H9 (cell line): ENCODE measurements around the gene TPM3. TPM values are rescaled to one million over a fixed set of nuclear protein-coding genes. Genes with fewer than 3 reads are reported as not detected.

Experiments
- DNase-seq: peaks from one replicate; pipeline ENCODE4 v3.0.0-alpha.2; 2017
- H2AFZ ChIP-seq: one replicate; pipeline ENCODE4 v1.6.1; 2013; ENCODE audit warnings: mild to moderate bottlenecking, low read length, control low read depth, moderate library complexity
- H2AK5ac ChIP-seq: 2 replicates; pipeline ENCODE4 v1.6.1; 2013; ENCODE audit warnings: low read length, control low read depth, mixed read lengths; ENCODE audit not compliant: insufficient read length
- H2BK120ac ChIP-seq: one replicate; pipeline ENCODE4 v1.6.1; 2013; ENCODE audit warnings: low read depth, mild to moderate bottlenecking, low read length, control low read depth, inconsistent platforms; ENCODE audit not compliant: poor library complexity, severe bottlenecking
- H2BK12ac ChIP-seq: 2 replicates; pipeline ENCODE4 v1.6.1; 2013; ENCODE audit warnings: low read length, control low read depth, mixed read lengths, low read depth; ENCODE audit not compliant: insufficient read length
- H2BK15ac ChIP-seq: 2 replicates; pipeline ENCODE4 v1.6.1; 2013; ENCODE audit warnings: low read depth, low read length, control low read depth
- H2BK20ac ChIP-seq: one replicate; pipeline ENCODE4 v1.6.1; 2013; ENCODE audit warnings: low read depth, mild to moderate bottlenecking, low read length, control low read depth, inconsistent platforms; ENCODE audit not compliant: poor library complexity, severe bottlenecking
- H2BK5ac ChIP-seq: 2 replicates; pipeline ENCODE4 v1.6.1; 2013; ENCODE audit warnings: low read length, control low read depth, mixed read lengths; ENCODE audit not compliant: insufficient read length
- H3K14ac ChIP-seq: 2 replicates; pipeline ENCODE4 v1.6.1; 2013; ENCODE audit warnings: low read length, control low read depth; ENCODE audit not compliant: insufficient read depth
- H3K18ac ChIP-seq: 2 replicates; pipeline ENCODE4 v1.6.1; 2013; ENCODE audit warnings: low read depth, mild to moderate bottlenecking, mixed read lengths, low read length, control low read depth; ENCODE audit not compliant: insufficient read length
- H3K23ac ChIP-seq: 2 replicates; pipeline ENCODE4 v1.6.1; 2013; ENCODE audit warnings: low read length, control low read depth, mixed read lengths, low read depth; ENCODE audit not compliant: insufficient read length
- H3K23me2 ChIP-seq: 2 replicates; pipeline ENCODE4 v1.6.1; 2013; ENCODE audit warnings: low read depth, mild to moderate bottlenecking, mixed read lengths, low read length, control low read depth; ENCODE audit not compliant: insufficient read length, poor library complexity, severe bottlenecking
- H3K27ac ChIP-seq: 2 replicates; pipeline ENCODE4 v1.5.1; 2013; ENCODE audit warnings: low read length, control low read depth, mixed read lengths, low read depth; ENCODE audit not compliant: insufficient read length
- H3K27me3 ChIP-seq: 2 replicates; pipeline ENCODE4 v1.6.1; 2013; ENCODE audit warnings: low read length, control low read depth, inconsistent platforms; ENCODE audit not compliant: insufficient read depth
- H3K4ac ChIP-seq: 2 replicates; pipeline ENCODE4 v1.6.1; 2013; ENCODE audit warnings: low read depth, mild to moderate bottlenecking, control low read depth, inconsistent platforms, low read length, moderate library complexity
- H3K4me1 ChIP-seq: 2 replicates; pipeline ENCODE4 v1.6.1; 2013; ENCODE audit warnings: low read length, control low read depth, inconsistent platforms; ENCODE audit not compliant: insufficient read depth
- H3K4me2 ChIP-seq: 2 replicates; pipeline ENCODE4 v1.6.1; 2013; ENCODE audit warnings: low read length, control low read depth, mixed read lengths; ENCODE audit not compliant: insufficient read length, insufficient read depth
- H3K56ac ChIP-seq: 2 replicates; pipeline ENCODE4 v1.6.1; 2013; ENCODE audit warnings: low read depth, mild to moderate bottlenecking, mixed read lengths, low read length, control low read depth; ENCODE audit not compliant: insufficient read length
- H3K79me1 ChIP-seq: 2 replicates; pipeline ENCODE4 v1.6.1; 2013; ENCODE audit warnings: low read depth, mild to moderate bottlenecking, moderate library complexity, low read length, control low read depth, inconsistent platforms; ENCODE audit not compliant: insufficient read depth, poor library complexity, severe bottlenecking
- H3K79me2 ChIP-seq: 2 replicates; pipeline ENCODE4 v1.6.1; 2013; ENCODE audit warnings: low read length, control low read depth, inconsistent platforms; ENCODE audit not compliant: insufficient read depth
- H3K9ac ChIP-seq: 2 replicates; pipeline ENCODE4 v1.6.1; 2013; ENCODE audit warnings: low read length, control low read depth, mixed read lengths; ENCODE audit not compliant: insufficient read length; ENCODE audit errors: extremely low read depth
- H3K9me3 ChIP-seq: one replicate; pipeline ENCODE4 v1.6.1; 2013; ENCODE audit warnings: low read depth, low read length, inconsistent platforms; ENCODE audit not compliant: control insufficient read depth
- H3T11ph ChIP-seq: one replicate; pipeline ENCODE4 v1.6.1; 2013; ENCODE audit warnings: mild to moderate bottlenecking, low read length, control low read depth, inconsistent platforms
- H4K20me1 ChIP-seq: one replicate; pipeline ENCODE4 v1.6.1; 2013; ENCODE audit not compliant: control insufficient read depth, insufficient read length, insufficient read depth
- H4K5ac ChIP-seq: 2 replicates; pipeline ENCODE4 v1.6.1; 2013; ENCODE audit warnings: low read depth, mild to moderate bottlenecking, mixed read lengths, low read length, control low read depth; ENCODE audit not compliant: insufficient read length
- H4K8ac ChIP-seq: replicated peaks from 2 replicates; pipeline ENCODE4 v1.6.1; 2013; ENCODE audit warnings: low read length, control low read depth, mixed read lengths, low read depth; ENCODE audit not compliant: insufficient read length
- H4K91ac ChIP-seq: 2 replicates; pipeline ENCODE4 v1.6.1; 2013; ENCODE audit warnings: low read depth, mild to moderate bottlenecking, moderate library complexity, mixed read lengths, low read length, control low read depth; ENCODE audit not compliant: insufficient read length
- H3K27ac Mint-ChIP-seq, 3 experiments: 2 replicates in 2 of 3; 3 replicates in 1 of 3; pipeline ENCODE4 v1.8.0; 2020 to 2021; ENCODE audit warnings: mixed read lengths in 3 of 3, mild to moderate bottlenecking in 1 of 3, moderate library complexity in 1 of 3
- H3K27me3 Mint-ChIP-seq: 2 replicates; pipeline ENCODE4 v1.8.0; 2021; ENCODE audit warnings: low read depth, mild to moderate bottlenecking, moderate library complexity, mixed read lengths
- H3K36me3 Mint-ChIP-seq, 3 experiments: 2 replicates in 2 of 3; 3 replicates in 1 of 3; pipeline ENCODE4 v1.8.0; 2020 to 2021; ENCODE audit warnings: low read depth in 3 of 3, mixed read lengths in 3 of 3; ENCODE audit not compliant: insufficient read depth in 1 of 3
- H3K4me1 Mint-ChIP-seq, 2 experiments: 2 replicates each; pipeline ENCODE4 v1.8.0; 2020; ENCODE audit warnings: mixed read lengths in 2 of 2
- H3K4me3 Mint-ChIP-seq, 2 experiments: 2 replicates in 1 of 2; 3 replicates in 1 of 2; pipeline ENCODE4 v1.8.0; 2020 to 2021; ENCODE audit warnings: mild to moderate bottlenecking in 2 of 2, mixed read lengths in 2 of 2, moderate library complexity in 1 of 2
- H3K9me3 Mint-ChIP-seq, 2 experiments: 2 replicates in 1 of 2; 3 replicates in 1 of 2; pipeline ENCODE4 v1.8.0; 2020; ENCODE audit warnings: mild to moderate bottlenecking in 2 of 2, mixed read lengths in 2 of 2, moderate library complexity in 1 of 2
- WGBS: extraction: QIAGEN DNeasy Blood & Tissue Kit; methylation state at CpG from one replicate; pipeline ENCODE4 v1.1.7; 2013; ENCODE audit warnings: missing lambda C conversion rate, low lambda C conversion rate, mixed read lengths; ENCODE audit not compliant: insufficient read length; ENCODE audit errors: extremely low coverage; 5-methylcytosine and 5-hydroxymethylcytosine counted together
- total RNA-seq: library from RNA; stranded (reverse); gene quantifications from 2 replicates; pipeline ENCODE4 v1.2.1, GENCODE V29; 2021
- TF ChIP-seq, protein P1 (sequence below): fragments of 200-600 bp; sonication (generic); conservative IDR thresholded peaks from 3 replicates; pipeline ENCODE4 v1.8.0; 2021; ENCODE audit warnings: antibody characterized with exemption, mild to moderate bottlenecking

TPM3 gene
- total RNA-seq, 1 experiment from 2014 or later, result 508 TPM

DNA sequence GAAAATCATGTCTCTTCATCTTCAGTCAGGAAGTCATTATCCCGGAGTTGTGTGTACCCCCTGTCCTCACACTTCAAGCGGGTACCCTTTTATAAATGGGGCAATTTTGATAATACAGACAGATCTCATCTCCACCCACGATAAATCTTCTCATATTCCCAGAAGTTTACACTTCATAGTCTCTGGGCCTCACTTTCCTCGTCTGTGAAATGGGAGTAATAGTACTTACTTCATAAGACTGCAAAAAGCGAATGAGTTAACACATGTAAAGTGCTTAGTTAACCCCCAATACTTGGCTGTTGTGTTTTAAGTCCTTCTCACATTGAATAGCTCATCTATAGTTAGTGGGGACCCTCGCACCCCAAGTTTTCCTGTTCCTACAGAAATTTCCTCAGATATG lies 37.8 kb downstream of the TPM3 start:
- H3K4me1 ChIP-seq, result no peaks in the 10 kb centered on the region
- no peak overlapping the region for H3K9ac ChIP-seq
- H2BK5ac ChIP-seq, result no peak overlapping the region
- no peak overlapping the region for H2BK120ac ChIP-seq
- H3K9me3 Mint-ChIP-seq, result no peaks in the 10 kb centered on the region
- H3K4me2 ChIP-seq, result no peak overlapping the region
- no peaks in the 10 kb centered on the region for H3K79me1 ChIP-seq
- WGBS, result no CpG with 5 or more reads among the region's 6 CpGs
- H2BK12ac ChIP-seq, result no peak overlapping the region
- no peaks in the 10 kb centered on the region for H3K79me2 ChIP-seq
- H2BK20ac ChIP-seq, result no peak overlapping the region
- no peak overlapping the region for H2BK15ac ChIP-seq
- no peak for DNase-seq
- TF ChIP-seq, protein P1, sequence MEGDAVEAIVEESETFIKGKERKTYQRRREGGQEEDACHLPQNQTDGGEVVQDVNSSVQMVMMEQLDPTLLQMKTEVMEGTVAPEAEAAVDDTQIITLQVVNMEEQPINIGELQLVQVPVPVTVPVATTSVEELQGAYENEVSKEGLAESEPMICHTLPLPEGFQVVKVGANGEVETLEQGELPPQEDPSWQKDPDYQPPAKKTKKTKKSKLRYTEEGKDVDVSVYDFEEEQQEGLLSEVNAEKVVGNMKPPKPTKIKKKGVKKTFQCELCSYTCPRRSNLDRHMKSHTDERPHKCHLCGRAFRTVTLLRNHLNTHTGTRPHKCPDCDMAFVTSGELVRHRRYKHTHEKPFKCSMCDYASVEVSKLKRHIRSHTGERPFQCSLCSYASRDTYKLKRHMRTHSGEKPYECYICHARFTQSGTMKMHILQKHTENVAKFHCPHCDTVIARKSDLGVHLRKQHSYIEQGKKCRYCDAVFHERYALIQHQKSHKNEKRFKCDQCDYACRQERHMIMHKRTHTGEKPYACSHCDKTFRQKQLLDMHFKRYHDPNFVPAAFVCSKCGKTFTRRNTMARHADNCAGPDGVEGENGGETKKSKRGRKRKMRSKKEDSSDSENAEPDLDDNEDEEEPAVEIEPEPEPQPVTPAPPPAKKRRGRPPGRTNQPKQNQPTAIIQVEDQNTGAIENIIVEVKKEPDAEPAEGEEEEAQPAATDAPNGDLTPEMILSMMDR, result no peak
- H4K91ac ChIP-seq, result no peak overlapping the region
- H3K27ac Mint-ChIP-seq, result no peak overlapping the region; a peak in 1 of 7 replicates
- H3K23ac ChIP-seq, result no peak overlapping the region
- no peaks in the 10 kb centered on the region for H3K23me2 ChIP-seq
- peaks cover 1% of the 10 kb centered on the region; the same call in 1 of the 2 replicates for H3K27me3 Mint-ChIP-seq
- no peak overlapping the region for H3K4ac ChIP-seq
- H4K5ac ChIP-seq, result no peak overlapping the region
- peaks cover 20 to 34% (median 30%) of the 10 kb centered on the region in 3 experiments; a peak in 6 of 7 replicates for H3K36me3 Mint-ChIP-seq
- H2AFZ ChIP-seq, result no peak overlapping the region
- H4K20me1 ChIP-seq, result no peaks in the 10 kb centered on the region
- no peak overlapping the region for H3K56ac ChIP-seq
- no peak overlapping the region for H3T11ph ChIP-seq
- H3K18ac ChIP-seq, result no peak overlapping the region
- H3K4me3 Mint-ChIP-seq, result no peak overlapping the region
- no peak overlapping the region for H2AK5ac ChIP-seq
- no peak overlapping the region for H3K14ac ChIP-seq
- H3K27ac ChIP-seq, result no peak overlapping the region
- H3K9me3 ChIP-seq, result no peaks in the 10 kb centered on the region
- H4K8ac ChIP-seq, result no peak overlapping the region
- no peaks in the 10 kb centered on the region for H3K27me3 ChIP-seq
- peaks cover 12 to 26% of the 10 kb centered on the region in 2 experiments for H3K4me1 Mint-ChIP-seq
